Liver (tissue), 9 donors: ENCODE data around the gene IL1A. TPM values are rescaled to one million over a fixed set of nuclear protein-coding genes. Genes with fewer than 3 reads are reported as not detected.

Experiments used
- DNase-seq: peaks from one replicate; pipeline ENCODE4 v3.0.0-alpha.2; 2017; ENCODE audit warnings: low spot score
- H3K27ac ChIP-seq, 2 donors: one replicate each; pipeline ENCODE4 v1.7.0; 2013; ENCODE audit warnings: inconsistent platforms in 2 of 2, low read length in 2 of 2, control low read depth in 1 of 2, low read depth in 1 of 2, mild to moderate bottlenecking in 1 of 2
- H3K27me3 ChIP-seq, 4 donors: one replicate each; pipeline versions ENCODE4 v1.6.1 to v1.7.0; 2013; ENCODE audit warnings: low read length in 3 of 4, inconsistent platforms in 1 of 4, mild to moderate bottlenecking in 1 of 4, moderate library complexity in 1 of 4; ENCODE audit not compliant: control insufficient read depth in 4 of 4, insufficient read depth in 4 of 4
- H3K36me3 ChIP-seq, 4 donors: one replicate each; pipeline versions ENCODE4 v1.6.1 to v1.7.0; 2013; ENCODE audit warnings: low read length in 3 of 4, mild to moderate bottlenecking in 3 of 4, low read depth in 1 of 4, moderate library complexity in 1 of 4; ENCODE audit not compliant: control insufficient read depth in 4 of 4, insufficient read depth in 3 of 4
- H3K4me1 ChIP-seq, 4 donors: one replicate each; pipeline versions ENCODE4 v1.6.1 to v1.7.0; 2013; ENCODE audit warnings: low read length in 3 of 4, mild to moderate bottlenecking in 3 of 4, moderate library complexity in 1 of 4; ENCODE audit not compliant: control insufficient read depth in 4 of 4, insufficient read depth in 4 of 4
- H3K4me3 ChIP-seq, 3 donors: one replicate each; pipeline versions ENCODE4 v1.6.1 to v1.7.0; 2013; ENCODE audit warnings: low read length in 3 of 3, control low read depth in 1 of 3, low read depth in 1 of 3, mild to moderate bottlenecking in 1 of 3
- H3K9ac ChIP-seq, 2 donors: one replicate each; pipeline ENCODE4 v1.7.0; 2013; ENCODE audit warnings: low read length in 2 of 2, mild to moderate bottlenecking in 2 of 2, moderate library complexity in 2 of 2, control low read depth in 1 of 2, low read depth in 1 of 2
- H3K9me3 ChIP-seq, 4 donors: one replicate each; pipeline versions ENCODE4 v1.6.1 to v1.7.0; 2013; ENCODE audit warnings: low read length in 3 of 4; ENCODE audit not compliant: control insufficient read depth in 4 of 4
- CTCF ChIP-seq: fragments of 150-350 bp; IDR thresholded peaks from 2 replicates; pipeline ENCODE4 v1.5.1; 2017; ENCODE audit warnings: improper control_type of control experiment, low read depth, low read length; ENCODE audit not compliant: missing input control
- EGR1 ChIP-seq, 2 donors: IDR thresholded peaks; 2 replicates each; pipeline ENCODE4 v1.6.1; 2016 to 2018; ENCODE audit warnings: antibody characterized with exemption in 2 of 2, low read depth in 2 of 2
- FOXA1 ChIP-seq: IDR thresholded peaks from 2 replicates; pipeline ENCODE4 v1.6.1; 2016; ENCODE audit warnings: antibody characterized with exemption
- FOXA2 ChIP-seq: IDR thresholded peaks from 2 replicates; pipeline ENCODE4 v1.6.1; 2016; ENCODE audit warnings: antibody characterized with exemption
- GABPA ChIP-seq, 2 donors: IDR thresholded peaks in 1 of 2; conservative IDR thresholded peaks in 1 of 2; 2 replicates each; pipeline ENCODE4 v1.6.1; 2016; ENCODE audit warnings: antibody characterized with exemption in 2 of 2, mild to moderate bottlenecking in 1 of 2, moderate library complexity in 1 of 2
- HNF4A ChIP-seq, 2 donors: conservative IDR thresholded peaks; 2 replicates each; pipeline ENCODE4 v1.6.1; 2016; ENCODE audit warnings: antibody characterized with exemption in 2 of 2, mild to moderate bottlenecking in 2 of 2
- HNF4G ChIP-seq: IDR thresholded peaks from 2 replicates; pipeline ENCODE4 v1.6.1; 2016; ENCODE audit warnings: antibody characterized with exemption
- JUND ChIP-seq, 2 donors: IDR thresholded peaks; 2 replicates each; pipeline ENCODE4 v1.6.1; 2016; ENCODE audit warnings: antibody characterized with exemption in 2 of 2
- NR2F2 ChIP-seq: IDR thresholded peaks from 2 replicates; pipeline ENCODE4 v1.6.1; 2016; ENCODE audit warnings: antibody characterized with exemption
- RAD21 ChIP-seq, 2 donors: IDR thresholded peaks; 2 replicates each; pipeline ENCODE4 v1.6.1; 2016; ENCODE audit warnings: antibody characterized with exemption in 2 of 2, mild to moderate bottlenecking in 2 of 2
- RXRA ChIP-seq, 2 donors: IDR thresholded peaks; 2 replicates each; pipeline ENCODE4 v1.6.1; 2017 to 2018; ENCODE audit warnings: antibody characterized with exemption in 2 of 2, mild to moderate bottlenecking in 1 of 2
- SP1 ChIP-seq: IDR thresholded peaks from 2 replicates; pipeline ENCODE4 v1.6.1; 2018; ENCODE audit warnings: antibody characterized with exemption, mild to moderate bottlenecking
- TAF1 ChIP-seq: conservative IDR thresholded peaks from 2 replicates; pipeline ENCODE4 v1.6.1; 2016; ENCODE audit warnings: antibody characterized with exemption, mild to moderate bottlenecking
- YY1 ChIP-seq: IDR thresholded peaks from 2 replicates; pipeline ENCODE4 v1.6.1; 2016; ENCODE audit warnings: antibody characterized with exemption, mild to moderate bottlenecking
- ZBTB33 ChIP-seq: IDR thresholded peaks from 2 replicates; pipeline ENCODE4 v1.6.1; 2016; ENCODE audit warnings: antibody characterized with exemption
- WGBS: extraction: QIAGEN DNeasy Blood & Tissue Kit; methylation state at CpG from one replicate; pipeline ENCODE4 v1.1.7; 2013; 5-methylcytosine and 5-hydroxymethylcytosine counted together
- polyA plus RNA-seq, 2 donors: library from polyadenylated mRNA; stranded (reverse) in 1 of 2; unstranded in 1 of 2; fragments of 200-250 nt in 1 of 2; fragments of >200 nt in 1 of 2; fragmentation: Nextera tagmentation in 1 of 2; extraction: Ambion mirVana in 1 of 2; gene quantifications; one replicate each; pipeline versions ENCODE4 v1.2.1 to v1.2.3, GENCODE V29; 2013 to 2015
- total RNA-seq, 2 donors: library from RNA; depleted of rRNA; stranded (reverse); fragments of >200 nt; gene quantifications; one replicate each; pipeline ENCODE4 v1.2.3, GENCODE V29; 2014
- TF ChIP-seq, protein P1 (sequence below): IDR thresholded peaks from 2 replicates; pipeline ENCODE4 v1.6.1; 2016; ENCODE audit warnings: antibody characterized with exemption
- TF ChIP-seq, protein P2 (sequence below): IDR thresholded peaks from 2 replicates; pipeline ENCODE4 v1.6.1; 2016; ENCODE audit warnings: antibody characterized with exemption, mild to moderate bottlenecking
- TF ChIP-seq, protein P3 (sequence below): IDR thresholded peaks from 2 replicates; pipeline ENCODE4 v1.6.1; 2016; ENCODE audit warnings: antibody characterized with exemption
- donor health status: healthy.
- donor health status: healthy.
- donor health status: healthy.
- donor health status: healthy.
- donor health status: healthy.

IL1A gene
- total and polyA plus RNA-seq, 4 donors, result 0.05 TPM; not detected in 3

DNA sequence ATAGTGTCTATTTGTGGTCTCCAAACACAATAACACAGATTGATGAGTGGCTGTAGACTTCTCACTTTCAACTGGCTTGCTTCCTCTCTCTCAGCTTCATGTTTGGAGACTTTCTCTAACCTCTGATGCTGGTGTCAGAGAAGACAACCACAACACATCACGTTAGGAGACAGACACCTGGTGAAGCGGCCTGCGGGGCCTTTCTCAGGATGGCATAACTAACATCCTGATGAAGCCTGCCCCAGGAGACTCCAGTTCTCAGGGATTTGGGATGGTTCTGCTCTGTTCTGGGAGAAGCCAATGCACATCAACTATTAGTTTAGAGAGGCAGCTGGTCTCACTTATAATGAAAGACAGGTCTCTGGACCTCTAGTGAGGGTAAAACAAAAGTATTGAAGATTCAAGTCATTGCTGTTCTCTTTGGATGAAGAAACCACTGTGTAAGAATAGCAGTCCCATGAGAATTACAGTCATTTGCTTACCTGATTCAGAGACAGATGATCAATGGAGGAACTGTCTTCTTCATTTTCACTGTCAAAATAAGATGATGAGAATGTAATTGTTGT, 2.0 kb downstream of the IL1A start (continued):
- no peak for TF ChIP-seq TAF1
- no peak for TF ChIP-seq HNF4G
- no peak for TF ChIP-seq EGR1 (IDR thresholded peaks at IDR 0.05; ENCODE audit: low read depth in 2 of 2)
- TF ChIP-seq FOXA1, result no peak
- TF ChIP-seq JUND (IDR thresholded peaks at IDR 0.05), result no peak

GRCh38 chr2:112779598-112779997, 4.7 kb downstream of the IL1A start:
- no peaks in the 10 kb centered on the region for H3K27me3 ChIP-seq
- TF ChIP-seq, protein P1, sequence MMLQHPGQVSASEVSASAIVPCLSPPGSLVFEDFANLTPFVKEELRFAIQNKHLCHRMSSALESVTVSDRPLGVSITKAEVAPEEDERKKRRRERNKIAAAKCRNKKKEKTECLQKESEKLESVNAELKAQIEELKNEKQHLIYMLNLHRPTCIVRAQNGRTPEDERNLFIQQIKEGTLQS, result no peak
- no peak for TF ChIP-seq RXRA (IDR thresholded peaks at IDR 0.05)
- no peak for TF ChIP-seq GABPA (IDR thresholded peaks at IDR 0.05 in 1 of 2, conservative IDR thresholded peaks at IDR 0.05 in 1 of 2)
- no peak for TF ChIP-seq HNF4G
- TF ChIP-seq HNF4A (conservative IDR thresholded peaks at IDR 0.05), result no peak
- TF ChIP-seq JUND (IDR thresholded peaks at IDR 0.05), result no peak
- TF ChIP-seq ZBTB33, result no peak
- no peak for TF ChIP-seq EGR1 (IDR thresholded peaks at IDR 0.05; ENCODE audit: low read depth in 2 of 2)
- TF ChIP-seq YY1, result no peak
- TF ChIP-seq TAF1, result no peak
- no peak for TF ChIP-seq FOXA1
- TF ChIP-seq, protein P2, sequence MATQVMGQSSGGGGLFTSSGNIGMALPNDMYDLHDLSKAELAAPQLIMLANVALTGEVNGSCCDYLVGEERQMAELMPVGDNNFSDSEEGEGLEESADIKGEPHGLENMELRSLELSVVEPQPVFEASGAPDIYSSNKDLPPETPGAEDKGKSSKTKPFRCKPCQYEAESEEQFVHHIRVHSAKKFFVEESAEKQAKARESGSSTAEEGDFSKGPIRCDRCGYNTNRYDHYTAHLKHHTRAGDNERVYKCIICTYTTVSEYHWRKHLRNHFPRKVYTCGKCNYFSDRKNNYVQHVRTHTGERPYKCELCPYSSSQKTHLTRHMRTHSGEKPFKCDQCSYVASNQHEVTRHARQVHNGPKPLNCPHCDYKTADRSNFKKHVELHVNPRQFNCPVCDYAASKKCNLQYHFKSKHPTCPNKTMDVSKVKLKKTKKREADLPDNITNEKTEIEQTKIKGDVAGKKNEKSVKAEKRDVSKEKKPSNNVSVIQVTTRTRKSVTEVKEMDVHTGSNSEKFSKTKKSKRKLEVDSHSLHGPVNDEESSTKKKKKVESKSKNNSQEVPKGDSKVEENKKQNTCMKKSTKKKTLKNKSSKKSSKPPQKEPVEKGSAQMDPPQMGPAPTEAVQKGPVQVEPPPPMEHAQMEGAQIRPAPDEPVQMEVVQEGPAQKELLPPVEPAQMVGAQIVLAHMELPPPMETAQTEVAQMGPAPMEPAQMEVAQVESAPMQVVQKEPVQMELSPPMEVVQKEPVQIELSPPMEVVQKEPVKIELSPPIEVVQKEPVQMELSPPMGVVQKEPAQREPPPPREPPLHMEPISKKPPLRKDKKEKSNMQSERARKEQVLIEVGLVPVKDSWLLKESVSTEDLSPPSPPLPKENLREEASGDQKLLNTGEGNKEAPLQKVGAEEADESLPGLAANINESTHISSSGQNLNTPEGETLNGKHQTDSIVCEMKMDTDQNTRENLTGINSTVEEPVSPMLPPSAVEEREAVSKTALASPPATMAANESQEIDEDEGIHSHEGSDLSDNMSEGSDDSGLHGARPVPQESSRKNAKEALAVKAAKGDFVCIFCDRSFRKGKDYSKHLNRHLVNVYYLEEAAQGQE, result no peak
- TF ChIP-seq NR2F2, result no peak
- no peak for TF ChIP-seq FOXA2
- TF ChIP-seq CTCF, result no peak
- no peak for TF ChIP-seq SP1
- TF ChIP-seq RAD21 (IDR thresholded peaks at IDR 0.05), result no peak
- TF ChIP-seq, protein P3, sequence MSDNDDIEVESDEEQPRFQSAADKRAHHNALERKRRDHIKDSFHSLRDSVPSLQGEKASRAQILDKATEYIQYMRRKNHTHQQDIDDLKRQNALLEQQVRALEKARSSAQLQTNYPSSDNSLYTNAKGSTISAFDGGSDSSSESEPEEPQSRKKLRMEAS, result no peak
- no peak overlapping the region for H3K9ac ChIP-seq
- H3K36me3 ChIP-seq, result no peaks in the 10 kb centered on the region
- no peak for DNase-seq
- 98% methylated on average over 1 of the region's 1 CpG for WGBS
- no peaks in the 10 kb centered on the region for H3K4me1 ChIP-seq
- no peaks in the 10 kb centered on the region for H3K9me3 ChIP-seq
- H3K27ac ChIP-seq, result no peak overlapping the region
- no peak overlapping the region for H3K4me3 ChIP-seq
